HG02588 (cell line): ENCODE measurements around the gene STAC.

Experiments used
- ATAC-seq: cut with Tn5 transposase; IDR thresholded peaks from one replicate; pipeline ENCODE4 v1.9.1; 2021; ENCODE audit warnings: mild to moderate bottlenecking, moderate library complexity; ENCODE audit not compliant: unreplicated experiment

The STAC gene, protein sequence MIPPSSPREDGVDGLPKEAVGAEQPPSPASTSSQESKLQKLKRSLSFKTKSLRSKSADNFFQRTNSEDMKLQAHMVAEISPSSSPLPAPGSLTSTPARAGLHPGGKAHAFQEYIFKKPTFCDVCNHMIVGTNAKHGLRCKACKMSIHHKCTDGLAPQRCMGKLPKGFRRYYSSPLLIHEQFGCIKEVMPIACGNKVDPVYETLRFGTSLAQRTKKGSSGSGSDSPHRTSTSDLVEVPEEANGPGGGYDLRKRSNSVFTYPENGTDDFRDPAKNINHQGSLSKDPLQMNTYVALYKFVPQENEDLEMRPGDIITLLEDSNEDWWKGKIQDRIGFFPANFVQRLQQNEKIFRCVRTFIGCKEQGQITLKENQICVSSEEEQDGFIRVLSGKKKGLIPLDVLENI

DNA sequence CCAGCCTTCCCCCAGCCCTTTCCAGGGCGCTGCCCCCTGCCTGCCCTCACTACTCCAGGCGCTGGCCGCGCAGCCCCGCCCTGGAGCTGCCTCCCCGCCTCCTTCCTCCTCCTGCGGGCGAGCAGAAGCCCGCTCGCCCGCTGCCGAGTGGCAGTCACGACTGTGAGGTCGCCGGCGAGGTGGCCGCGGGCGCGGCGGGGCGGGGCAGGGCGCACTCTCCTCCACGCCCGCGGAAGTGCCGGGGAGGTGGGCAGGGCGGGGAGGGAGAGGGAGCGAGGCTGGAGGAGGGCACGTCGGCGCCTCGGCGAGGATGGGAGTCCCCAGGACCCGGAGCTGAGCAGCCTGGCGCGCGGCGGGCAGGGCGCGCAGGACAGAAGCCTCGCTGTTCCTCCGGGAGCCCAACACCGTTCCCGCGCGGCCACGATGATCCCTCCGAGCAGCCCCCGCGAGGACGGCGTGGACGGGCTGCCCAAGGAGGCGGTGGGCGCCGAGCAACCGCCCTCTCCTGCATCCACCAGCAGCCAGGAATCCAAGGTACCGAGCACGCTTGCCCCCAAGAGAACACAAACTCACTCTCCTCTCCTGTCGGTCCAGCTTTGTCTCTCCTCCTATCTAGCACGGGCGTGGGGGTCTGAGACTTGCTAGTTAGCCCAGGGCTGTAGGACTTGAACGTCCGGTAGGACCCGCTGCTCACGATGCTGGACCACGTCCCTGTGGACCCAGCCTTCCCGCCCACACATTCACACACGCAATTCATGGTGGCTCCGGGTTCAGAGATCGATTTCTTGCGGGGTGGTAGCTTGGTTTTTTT is at the start of gene STAC:
TSS of gene STAC (plus strand) at position 284 of the 811 bp plus-strand sequence. CDS start at position 424, 140 bp downstream.
- no peak for ATAC-seq

DNA sequence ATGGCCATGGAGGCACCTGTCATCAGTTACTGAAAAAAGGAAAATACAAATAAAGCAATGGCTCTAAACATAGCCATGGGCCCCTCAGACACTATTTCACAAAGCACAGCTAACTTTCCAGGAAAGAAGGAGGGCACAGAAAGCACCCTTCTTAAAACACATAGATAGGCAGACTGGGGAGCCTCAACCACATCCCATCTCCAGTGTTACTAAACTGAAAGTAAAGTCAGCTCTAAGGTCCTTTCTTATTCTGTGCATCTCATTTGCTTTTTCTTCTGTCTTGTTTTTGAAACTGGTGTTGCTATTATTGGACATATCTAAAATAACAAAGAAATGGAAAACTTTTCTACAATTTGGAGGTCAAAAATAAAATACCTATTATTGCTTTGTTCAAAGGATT is 48.2 kb upstream of the STAC start:
- ATAC-seq, result no peak

DNA sequence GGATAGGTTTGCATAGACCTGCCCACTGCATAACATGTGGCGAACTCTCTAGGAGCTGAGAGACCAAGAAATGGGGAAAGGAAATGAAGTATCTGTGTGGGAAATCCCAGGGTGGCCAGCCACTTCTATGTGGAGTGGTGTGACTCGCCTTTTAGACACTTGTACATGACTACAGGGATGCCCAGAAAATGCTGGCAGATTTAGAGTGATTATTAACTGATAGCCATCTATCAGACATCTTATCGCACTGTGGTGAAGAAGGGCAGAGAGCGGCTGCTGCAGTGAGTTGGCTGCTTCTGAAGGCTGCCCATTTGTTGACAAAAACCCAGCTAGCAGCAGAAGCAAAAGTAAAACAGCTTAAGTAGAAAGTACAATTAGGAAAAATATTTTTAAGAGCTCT is 18.1 kb upstream of the STAC start:
- no peak for ATAC-seq

DNA sequence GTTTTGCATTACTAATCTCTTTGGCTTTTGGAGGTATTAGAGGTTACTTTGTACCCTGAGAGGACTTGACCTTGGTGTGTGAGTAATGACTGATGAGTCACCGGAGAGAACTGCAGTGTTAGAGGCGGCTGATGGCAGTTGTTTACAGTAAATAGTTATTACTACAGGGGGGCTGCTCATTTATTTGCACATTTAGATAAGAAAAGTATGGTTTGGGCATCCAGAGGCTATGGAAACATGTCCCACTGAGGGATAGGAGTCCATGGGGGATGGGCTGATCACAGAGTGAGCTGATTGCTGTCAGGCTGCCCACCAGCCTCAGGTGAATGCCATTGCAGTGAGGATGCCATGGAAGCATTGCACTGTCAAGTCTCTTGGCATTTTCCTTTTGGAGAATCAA is 17.3 kb upstream of the STAC start:
- ATAC-seq, result no peak

DNA sequence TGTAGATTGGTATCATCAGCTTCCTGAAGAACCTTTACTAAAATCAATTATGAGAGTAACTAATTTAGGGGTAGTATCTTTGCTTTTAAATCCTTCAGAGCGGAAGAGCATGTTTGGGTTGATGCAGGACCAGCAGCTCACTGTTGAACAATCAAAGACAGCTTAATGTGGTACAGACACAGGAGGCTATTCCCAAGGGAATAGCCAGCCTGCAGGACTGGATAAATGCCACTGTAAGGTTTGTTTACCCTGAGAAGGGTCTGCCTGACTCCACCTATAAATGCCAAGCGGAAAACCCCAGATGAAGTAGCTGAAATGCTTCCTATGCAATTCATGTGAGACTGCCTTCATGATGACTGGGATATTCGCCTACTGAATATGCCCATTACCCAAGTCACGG is 16.0 kb upstream of the STAC start:
- no peak for ATAC-seq

DNA sequence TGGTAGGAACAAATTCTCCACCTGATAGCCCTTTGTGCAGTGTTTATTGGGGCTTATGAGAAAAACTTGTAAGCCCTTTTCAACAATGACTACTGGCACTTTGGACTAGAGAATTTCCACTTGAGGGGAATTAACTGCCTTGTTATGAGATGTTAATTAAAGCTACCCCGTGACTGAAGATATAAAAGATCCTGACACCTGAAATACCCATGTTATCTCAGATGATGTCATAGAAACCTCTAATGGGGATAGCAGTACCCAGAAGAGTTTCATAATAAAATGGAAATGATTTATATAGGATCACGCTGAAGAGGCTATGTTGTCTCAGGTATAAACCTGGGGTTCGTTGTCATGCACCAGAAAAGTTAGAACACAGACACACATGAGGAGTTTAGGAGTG is 14.5 kb upstream of the STAC start:
- no peak for ATAC-seq

DNA sequence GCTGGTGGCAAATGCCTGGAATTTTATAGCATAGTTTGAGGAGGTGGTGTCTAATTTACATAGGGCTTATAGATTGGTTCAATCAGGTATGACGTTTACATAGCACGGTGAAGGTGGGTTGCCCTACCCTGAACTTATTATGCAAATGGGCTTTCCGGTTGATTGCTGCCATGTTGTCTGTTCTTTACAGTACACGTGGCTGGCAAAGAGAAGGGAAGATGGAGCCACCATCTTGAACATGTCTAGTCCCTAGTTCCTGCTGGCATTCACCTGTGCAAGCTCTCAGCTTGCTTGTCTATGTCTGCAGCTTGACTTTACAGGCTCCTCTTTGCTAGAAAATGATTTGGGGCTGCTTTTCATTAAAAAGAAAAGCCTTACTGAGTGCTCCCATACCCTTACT is 14.0 kb upstream of the STAC start:
- no peak for ATAC-seq

DNA sequence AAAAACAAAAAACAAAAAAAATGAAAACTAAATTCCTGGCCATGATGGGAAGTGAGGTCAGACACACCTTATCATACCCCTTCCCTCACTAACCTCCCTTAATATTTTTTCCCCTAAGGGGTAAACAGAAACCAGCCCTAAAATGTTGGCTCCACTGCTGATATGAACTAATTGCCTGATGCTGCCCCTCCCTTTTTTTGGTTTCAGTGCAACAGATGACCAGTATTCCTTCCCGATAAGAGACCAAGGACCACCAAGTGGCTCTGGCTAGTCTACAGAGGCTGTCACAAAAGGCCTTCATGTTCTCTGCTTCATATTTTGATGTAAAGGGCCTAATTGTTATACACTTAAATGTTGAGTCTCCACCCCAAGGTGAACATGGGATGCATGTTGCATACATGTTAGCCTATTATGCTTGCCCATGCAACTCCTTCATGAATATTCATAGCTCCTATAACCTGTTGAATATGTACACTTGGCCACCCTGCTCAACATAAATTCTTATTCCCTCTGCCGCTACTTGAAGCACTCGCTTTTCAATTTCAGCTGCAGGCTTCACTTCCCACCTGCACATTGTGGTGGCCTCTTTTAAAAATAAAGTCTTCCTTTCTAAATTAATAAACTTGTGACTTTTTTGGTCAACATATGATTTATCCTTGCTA is 12.3 kb upstream of the STAC start:
- ATAC-seq, result no peak

DNA sequence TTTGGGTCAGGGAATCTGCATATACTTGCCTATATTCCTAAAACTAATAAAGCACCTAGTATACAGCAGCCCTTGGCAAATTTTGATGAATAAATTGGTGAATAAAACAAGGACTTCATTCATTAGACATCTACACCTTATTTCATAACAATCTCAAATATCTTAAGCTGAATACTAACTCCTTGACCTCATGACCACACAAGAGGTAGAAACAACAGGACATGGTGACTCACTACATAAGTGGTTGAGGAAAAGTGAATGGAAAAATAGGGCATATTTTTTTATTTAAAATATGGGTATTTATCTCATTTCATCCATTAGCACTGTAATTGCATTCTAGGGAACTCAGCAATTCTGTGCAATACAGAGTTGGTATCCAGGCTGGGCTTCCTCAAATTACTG is 7.8 kb upstream of the STAC start:
- ATAC-seq, result no peak

DNA sequence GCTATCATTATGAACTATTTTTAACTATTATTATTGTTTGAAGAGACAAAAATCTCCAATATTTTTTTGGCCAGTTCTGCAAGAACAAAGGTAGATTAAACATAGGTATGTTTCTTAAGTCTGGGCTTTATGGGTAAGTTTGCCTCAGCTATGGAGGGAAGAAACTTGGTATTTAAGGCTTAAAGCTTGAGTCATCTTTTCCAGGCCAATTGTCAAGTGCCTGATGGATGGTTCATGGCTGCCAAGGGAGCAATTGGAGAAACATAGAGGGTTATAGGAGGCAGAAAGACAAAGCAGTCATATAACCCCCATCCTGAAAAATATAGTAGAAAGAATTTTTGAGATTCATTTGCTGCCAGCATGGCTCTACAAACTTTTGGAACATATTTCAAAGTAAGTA is 7.2 kb upstream of the STAC start:
- ATAC-seq, result no peak

DNA sequence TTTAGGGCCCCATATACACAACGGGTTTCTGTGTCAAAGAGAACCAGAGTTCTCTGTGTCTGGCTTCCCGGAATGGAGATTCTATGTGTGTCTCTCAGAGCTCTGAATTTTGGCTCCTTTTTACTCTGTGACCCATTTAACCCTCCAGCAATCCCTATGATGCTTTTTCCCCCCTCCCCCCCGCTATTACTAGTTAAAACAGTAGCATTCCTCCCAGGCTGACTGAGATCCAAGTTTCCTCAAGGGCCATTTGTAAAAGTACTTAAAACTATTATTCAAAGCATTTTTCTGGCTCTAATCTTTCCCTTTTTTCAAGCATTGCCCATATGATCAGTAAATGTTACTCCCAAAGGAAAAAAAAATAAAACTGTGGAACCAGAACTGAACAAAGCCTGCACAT is 6.6 kb upstream of the STAC start:
- no peak for ATAC-seq

DNA sequence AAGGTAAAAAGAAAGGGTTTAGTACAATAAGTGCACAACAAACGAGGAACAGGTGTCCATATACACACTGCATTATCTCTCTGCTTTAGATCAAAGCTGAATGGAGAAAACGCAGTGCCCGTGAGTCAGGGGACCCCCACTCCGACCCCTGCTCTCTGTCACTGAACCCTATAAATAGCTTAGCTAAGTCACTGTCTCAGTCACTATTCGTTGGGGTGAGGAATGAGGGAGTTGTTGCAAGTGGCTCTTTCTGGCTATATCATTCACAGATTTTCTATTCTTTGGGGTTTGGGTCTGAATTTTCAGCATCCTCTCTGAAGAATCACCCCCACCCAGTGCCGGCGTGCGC is 458 bp upstream of the STAC start:
- no peak for ATAC-seq

DNA sequence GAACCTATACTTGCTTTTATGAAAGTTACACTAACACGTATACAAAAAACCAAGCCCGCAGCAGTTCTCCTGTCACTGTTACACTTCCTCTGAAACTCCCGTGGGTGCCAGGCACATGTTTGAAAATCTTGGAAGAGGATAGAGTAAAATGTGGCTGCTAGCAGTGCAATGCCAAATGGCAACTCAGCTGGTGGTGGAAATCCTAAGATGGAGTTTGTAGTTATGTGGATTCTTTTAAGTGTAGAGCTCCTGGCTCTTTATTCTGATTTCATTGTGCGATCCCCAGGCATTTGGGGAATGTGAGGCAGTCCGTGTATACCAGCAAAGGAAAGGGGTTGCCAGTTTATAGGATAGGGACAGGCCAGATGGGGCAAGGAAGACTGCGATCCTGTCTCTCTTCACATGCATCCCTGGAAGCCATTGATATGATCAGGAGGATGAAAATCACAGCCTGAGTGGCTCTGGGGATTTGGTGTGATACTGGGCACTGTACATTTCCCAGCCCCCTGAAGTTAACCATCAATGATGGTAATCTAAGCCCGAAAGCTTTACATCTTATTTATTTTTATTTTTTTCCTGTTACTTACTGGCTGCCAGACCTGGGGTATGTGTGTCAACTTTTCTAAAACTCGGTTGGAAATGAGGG is 1.1 kb downstream of the STAC start:
- no peak for ATAC-seq

DNA sequence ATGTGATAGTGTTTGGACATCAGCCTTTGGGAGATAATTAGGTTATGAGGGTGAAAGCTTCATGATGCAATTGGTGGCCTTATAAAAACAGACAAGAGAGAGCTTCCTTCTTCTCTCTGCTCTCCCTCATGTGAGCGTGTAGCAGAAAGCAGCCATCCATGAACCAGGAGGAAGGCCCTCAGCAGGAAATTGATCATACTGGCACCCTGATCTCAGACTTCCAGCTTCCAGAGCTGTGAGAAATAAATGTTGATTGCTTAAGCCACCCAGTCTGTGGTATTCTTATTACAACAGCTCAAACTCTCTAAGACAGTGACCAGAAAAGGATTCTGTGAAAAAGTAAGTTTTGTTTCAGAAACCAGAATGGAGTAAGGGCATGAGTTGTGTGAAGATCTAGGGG is 13.3 kb downstream of the STAC start:
- ATAC-seq, result no peak

DNA sequence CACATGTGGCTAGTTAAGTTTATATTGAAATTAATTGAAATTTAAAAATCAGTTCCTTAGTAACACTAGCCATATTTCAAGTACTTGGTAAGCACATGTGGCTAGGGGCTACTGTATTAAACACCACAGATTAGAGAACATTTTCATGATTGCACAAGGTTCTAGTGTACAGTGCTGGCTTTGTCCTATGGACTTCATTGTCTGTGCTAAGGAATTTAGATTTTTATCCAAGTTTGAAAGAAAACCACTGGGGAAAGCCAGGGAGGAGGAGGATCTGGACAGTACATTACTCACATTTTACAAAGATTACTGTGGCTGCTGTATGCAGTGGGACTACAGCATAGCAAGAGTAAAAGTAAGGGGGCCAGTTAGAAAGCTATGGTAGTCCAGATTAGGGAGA is 13.9 kb downstream of the STAC start:
- ATAC-seq, result no peak

DNA sequence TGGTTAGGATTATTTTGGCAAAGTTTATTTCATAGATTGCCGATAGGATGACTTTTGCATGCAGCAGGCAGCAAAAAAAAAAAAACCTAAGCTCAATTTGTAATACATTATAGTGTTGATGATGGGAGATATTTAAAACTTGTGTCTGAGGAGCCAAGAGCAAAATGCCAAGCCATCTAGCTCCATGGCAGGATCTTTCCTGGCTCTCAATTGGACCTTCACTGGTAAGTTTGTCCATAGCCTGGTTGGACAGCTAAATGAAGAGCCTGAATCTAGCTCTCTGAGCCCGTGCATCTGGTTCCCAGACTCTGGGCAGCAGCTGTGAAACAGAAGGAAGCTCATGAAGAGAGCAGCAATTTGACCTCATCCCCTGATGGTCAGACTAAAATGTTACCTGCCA is 17.5 kb downstream of the STAC start:
- ATAC-seq, result no peak

DNA sequence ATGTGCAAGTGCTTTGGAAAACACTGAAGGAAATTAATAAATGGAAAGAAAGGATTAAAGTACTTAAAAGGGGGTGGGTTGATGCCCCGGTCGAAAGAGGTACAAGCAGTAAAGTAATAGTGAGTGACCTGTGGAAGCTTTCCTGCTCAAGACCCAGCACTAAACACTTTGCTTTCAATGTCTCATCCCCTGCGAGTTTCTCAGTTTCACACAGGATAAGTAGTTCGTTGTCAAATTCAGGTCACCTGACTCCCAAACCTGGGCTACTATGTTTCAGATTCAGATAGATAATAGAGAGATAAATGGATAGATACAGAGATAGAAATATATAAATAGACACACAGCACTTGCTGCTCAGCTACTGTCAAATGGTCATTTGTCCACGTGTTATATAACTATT is 19.6 kb downstream of the STAC start:
- ATAC-seq, result no peak

DNA sequence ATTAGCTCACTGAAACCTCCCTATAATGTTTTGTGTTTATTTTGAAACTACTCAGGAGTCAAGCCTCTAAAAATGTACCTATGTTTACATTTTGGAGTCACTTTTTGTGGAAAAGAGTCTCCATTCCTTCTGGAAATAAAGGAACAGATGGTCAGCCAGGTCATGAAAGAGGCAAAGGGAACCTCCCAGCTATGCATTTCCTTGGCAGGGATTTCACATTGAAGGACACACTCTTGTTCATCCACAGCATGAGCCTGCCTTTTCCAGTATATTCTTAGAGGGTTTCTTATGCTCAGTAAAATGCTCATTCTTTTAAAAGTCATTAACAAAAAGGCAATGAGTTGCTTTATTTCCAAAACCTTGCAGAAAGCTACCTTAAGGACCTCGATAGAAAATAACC is 20.8 kb downstream of the STAC start:
- no peak for ATAC-seq

DNA sequence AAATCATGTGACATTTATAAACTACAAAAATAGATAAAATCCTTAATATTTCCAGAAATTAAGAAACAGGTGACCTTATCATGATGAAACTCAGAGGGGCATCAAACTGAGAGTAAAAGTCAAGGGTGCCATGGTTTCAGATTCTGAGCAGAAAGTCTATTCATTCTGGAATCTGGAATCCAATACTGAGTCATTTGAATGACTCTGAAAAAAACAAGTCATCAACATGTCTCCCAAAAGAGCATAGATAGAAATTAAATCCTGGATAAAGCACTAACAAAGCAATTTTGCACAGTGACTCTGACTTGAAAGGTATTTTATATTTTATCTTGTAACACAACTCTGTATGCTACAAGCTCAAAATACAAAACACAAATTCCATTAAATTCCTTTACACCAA is 23.4 kb downstream of the STAC start:
- ATAC-seq, result no peak

DNA sequence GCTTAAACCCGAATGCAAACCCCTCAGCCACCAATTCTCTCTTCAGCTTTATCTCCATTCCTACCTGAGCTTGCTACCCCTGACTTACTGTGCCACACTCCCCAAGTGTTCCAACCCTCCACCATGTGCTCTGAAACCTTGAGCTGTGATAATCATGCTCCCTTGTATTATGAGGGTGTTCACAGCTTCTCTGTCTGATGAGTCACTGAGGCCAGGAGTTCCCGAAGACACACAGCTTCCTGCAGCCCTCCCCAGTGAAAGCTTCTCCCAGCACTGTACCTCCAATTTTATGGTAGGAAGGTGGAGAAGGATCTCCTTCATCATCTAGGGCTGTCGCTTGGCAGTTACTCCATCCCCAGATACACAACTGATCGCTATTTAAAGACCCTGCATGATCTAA is 24.9 kb downstream of the STAC start:
- ATAC-seq, result no peak

DNA sequence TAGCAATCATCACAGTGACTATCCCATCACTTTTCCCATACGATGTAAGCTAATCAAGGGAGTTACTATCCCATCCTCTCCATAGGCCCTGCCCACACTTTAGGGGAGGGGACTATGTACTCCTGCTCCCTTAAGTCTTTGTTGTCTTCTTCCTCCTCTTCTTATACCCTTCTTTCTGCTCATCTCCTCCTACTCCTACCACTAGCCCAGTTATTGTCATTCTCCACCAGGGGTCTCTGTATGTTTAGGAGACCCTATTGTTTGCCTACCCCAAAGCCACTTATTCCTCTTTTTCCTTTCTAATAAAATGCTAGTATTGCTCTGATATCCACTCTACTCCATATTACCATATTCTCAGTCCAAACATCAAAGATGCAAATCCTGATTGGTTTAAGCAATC is 27.8 kb downstream of the STAC start:
- ATAC-seq, result no peak
